CD4-positive, alpha-beta T cell treated with Interleukin-15 for 1 hour (primary cell): ENCODE measurements around the gene GLIS2.

Experiments
- DNase-seq: peaks from one replicate; pipeline ENCODE4 v3.0.0-alpha.2; 2020

Gene GLIS2

DNA sequence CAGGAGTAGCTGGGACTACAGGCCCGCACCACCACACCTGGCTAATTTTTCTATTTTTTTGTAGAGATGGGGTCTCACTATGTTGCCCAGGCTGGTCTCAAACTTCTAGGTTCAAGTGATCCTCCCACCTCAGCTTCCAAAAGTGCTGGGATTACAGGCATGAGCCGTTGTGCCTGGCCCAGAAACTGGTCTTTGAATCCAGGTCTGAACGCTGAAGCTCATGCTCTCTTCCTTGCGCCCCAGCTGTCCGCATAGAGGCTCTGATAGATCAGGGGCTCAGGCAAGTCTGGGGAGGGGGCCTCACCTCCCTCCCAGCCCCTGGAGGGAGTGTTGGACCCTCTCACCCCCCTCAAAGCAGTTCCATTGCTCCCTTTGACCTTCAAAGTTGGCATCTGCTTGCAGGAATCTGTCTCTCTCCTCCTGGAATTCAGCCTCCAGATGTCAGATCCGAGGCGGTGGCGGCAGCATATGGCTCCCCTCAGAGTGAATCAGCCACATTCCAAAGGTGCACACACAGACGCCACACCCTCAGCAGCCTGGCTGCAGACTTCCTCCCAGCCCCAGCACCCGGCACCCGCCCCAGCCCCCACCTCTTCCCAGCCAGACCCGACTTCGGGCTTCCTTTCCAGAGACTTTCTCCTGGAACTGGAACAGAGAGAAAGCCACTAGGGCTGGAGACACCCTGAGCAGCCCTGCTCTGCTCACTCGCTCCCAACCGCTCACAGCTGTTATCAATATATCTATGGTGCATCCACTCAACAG is 16.9 kb upstream of the GLIS2 start:
- DNase-seq: no peak

DNA sequence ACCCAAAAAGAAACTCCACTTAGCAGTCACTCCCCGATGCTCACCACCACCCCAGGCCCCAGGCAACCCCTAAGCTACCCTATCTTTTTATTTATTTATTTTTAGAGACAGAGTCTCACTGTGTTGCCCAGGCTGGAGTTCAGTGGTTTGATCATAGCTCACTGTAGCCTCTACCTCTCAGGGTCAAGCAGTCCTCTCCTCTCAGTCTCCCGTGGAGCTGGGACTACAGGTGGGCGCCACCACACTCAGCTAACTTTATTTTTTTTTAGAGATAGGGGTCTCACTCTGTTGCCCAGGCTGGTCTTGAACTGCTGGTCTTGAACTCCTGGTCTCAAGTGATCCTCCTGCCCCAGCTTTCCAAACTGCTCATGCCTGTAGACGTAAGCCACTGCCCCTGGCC is 14.7 kb upstream of the GLIS2 start:
- no peak for DNase-seq

DNA sequence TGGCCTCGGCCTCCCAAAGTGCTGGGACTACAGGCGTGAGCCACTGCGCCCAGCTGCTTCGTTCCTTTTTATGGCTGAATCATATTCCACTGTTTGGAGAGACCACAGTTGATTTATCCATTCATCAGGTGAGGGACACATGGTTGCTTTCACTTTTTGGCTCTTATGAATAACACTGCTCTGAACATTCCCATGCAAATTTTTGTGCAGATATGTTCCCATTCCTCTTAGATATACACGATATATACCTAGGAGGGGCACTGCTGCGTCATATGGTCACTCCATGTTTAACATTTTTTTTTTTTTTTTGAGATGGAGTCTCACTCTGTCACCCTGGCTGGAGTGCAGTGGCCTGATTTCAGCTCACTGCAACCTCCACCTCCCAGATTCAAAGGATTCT is 13.9 kb upstream of the GLIS2 start:
- no peak for DNase-seq

DNA sequence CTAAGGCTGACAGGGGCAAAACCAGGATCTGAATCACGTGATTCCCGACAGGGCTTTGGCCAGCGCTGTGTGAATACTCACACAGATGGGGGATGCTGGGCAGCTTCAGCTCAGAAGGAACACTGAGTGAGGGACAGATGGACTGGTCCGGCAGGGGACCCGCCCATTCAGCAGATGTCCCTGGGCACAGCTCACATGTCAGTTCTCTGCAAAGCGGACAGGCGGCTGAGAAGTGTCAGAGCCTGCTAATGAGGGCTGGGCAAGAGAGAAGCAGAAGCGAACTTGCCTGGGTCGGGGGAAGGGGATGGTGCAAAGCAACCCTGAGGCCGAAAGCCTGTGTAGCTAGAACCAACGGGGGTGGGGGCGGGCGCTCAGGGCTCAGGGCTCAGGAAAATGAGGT is 11.9 kb upstream of the GLIS2 start:
- DNase-seq: no peak

DNA sequence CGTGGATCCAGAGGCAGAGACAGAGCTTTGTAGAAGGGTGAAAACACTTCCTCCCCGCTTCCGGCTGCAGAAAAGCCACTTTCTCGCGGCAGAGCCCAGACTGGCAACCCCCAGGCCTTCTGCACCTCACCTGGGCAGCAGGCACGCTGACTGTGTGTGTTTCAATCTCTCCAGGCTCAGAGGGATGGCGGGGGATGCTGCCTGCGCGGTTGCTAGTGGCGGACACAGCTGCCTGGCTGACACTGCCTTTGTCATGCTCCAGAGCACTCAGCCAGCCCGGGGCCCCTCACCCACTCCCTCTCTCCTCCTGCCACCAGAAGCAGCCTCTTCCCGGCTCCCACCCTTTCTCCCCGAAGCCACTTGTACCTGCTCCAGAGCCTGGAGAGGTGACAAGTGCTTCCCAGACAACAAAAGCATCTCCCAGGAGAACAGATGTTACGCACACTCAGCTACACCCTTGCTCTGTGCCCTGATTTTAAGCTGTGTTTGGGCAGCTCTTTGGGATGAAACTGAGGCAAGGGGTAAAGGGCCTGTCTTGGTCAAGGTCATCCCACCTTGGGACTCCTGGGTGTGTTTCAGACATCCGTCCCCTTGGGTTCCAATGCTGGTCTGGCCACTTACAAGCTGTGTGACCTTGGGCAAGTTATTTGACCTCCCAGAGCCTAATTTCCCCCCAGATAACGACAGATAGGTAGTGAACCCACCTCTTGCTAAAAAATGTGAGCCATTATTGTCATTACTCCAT is 9.2 kb upstream of the GLIS2 start:
- peak; percentile 61 for DNase-seq

DNA sequence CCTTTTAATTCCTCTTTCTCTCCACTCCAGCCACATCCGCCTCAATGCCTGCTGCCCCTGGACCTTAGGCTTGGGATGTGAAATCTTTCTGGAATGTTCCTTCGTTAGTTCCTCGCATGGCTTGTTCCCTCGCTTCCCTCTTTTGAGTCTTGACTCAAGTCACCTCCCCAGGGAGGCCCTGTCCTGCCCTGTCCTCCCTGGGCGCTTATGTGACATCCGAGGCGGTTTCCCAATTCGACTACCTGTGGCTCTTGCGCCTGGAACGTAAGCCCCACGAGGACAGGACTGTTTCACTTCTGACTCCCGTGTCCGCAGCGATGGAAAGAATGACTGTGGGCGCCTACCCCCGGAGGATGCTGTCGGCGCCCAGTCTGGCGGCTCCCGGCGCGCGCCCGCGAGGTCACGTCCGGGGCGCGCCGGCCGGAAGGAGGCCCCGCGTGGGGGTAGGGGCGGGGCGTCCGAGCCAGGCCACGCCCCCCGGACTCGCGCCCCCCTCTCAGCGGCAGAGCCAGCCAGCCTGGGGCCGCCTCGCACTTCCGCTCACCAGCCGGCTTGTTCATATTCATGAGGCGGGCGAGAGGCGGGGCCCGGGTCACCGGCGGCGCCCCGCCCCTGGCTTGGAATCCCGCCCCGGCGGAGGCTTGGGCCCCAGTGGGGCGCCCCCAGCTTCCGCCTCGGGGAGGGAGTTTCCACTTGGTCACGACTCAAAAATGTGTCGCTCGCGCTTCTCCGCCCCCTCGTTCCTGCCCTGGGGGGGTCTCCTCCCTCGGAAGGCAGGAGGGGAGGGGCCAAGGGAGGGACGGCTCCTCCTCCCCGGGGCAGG is 8.4 kb upstream of the GLIS2 start:
- peak; percentile 98 for DNase-seq

DNA sequence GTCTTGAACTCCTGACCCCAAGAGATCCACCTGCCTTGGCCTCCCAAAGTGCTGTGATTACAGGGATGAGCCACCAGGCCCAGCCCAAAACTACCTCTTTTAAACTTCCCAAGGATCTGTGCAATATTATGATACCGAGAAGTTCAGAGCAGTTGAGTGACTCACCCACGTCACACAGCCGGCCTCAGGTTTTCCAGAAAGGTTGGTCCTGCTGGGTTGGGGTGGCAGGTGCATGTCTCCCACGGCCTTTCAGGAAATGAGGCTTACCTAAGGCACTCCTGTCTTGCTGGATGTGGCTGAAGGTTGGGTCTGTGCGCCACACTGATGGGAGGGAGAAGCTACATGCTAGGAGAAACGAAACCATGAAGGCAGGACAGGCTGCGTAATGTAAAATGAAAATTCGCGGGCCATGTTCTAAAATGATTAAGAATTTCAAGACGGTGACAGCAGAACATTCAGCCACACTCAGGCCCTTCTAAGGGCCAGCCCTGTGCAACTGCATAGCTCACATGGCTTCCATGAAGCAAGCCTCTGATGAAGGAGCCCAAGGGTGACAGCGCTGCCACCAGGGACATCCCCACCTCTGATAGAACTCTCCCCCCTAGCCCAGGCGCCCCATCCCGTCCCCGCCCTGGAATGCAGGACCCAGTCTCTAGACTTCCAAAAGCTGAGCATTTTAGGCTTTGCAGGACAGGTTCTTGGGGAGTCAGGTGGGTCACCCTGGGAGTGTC is 6.6 kb upstream of the GLIS2 start:
- DNase-seq: no peak

DNA sequence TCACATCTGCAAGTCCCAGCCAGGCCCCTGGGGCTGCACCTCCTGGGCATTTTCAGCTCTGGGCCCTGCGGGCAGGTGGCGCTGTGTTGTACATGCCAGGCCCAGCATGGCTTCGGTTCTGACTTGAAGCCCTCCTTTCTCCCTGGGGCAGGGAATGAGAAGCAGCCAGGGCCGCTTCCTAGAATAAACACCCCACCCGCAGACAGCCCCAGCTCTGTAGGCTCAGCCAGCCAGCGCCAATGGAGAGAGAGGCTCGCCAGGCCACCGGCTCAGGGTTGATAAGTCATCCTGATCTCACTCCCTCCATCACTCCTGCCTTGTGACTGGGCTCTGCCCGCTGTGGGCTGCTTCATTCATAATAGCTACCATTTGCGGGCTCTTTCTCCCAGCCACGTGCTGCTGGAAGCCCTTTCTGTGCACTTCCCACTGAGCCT is 6.0 kb upstream of the GLIS2 start:
- peak; percentile 67 for DNase-seq

DNA sequence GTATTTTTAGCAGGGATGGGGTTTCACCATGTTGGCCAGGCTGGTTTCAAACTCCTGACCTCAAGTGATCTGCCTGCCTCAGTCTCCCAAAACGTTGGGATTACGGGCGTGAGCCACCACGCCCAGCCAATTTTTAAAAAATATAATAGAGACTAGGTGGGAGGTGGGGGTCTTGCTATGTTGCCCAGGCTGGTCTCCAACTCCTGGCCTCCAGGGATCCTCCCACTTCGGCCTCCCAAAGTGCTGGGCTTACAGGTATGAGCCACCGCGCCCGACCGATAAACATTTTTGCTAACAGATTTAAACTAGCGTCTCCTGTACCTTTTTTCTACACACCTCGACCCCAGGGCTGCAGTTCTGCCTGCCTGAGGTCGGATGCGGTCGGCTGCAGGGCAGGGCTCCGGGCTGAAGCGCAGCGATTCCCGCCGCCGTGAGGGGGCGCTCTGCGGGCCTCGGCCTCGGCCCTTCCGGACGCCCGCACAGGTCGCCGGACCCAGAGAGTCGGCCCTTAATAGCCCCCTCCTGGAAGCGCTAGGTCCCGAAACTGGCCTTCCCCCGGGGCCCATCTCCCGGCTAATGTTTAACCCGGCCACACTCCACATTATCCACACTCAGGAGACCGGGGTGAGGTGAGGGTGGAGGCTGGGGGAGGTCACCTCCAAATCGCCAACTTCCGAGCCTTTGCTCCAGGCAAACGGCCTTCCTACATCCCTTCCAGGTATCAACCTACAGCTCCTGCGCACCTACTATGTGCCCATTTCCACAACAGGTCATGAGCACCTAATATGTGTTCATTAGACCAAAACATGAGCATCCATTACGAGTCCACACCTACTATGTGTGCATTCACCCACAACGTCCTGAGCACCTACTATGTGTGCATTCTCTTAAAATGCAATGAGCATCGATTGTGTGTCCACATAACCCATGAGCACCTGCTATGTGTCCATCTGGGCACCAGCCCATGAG is 2.0 kb upstream of the GLIS2 start:
- no peak for DNase-seq

DNA sequence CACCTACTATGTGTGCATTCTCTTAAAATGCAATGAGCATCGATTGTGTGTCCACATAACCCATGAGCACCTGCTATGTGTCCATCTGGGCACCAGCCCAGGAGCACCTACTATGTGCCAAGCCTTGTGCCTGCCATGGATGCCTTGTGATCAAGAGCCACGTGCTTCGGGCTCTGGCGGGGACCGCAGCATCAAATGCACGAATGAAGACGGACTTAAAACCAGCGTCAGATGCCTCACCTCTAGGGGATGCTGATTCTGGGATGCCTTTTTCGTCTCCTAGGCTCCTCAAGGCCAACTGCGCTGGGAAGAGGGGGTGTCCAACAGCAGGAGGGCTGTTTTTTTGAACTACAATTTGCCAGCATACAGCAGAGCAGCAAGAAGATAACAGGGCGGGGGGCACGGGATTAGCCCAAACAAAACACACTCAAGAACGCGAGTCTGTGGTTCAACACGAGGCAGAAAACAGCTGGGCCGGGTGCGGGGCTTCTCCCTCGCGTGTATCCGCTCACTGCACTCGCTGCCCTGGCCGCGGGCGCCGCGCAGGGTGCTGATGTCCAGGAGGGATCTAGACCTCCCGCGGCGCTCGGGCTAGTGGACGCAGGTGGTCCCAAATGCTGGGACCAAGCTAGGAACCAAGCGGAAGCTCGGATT is 1.2 kb upstream of the GLIS2 start:
- no peak for DNase-seq

DNA sequence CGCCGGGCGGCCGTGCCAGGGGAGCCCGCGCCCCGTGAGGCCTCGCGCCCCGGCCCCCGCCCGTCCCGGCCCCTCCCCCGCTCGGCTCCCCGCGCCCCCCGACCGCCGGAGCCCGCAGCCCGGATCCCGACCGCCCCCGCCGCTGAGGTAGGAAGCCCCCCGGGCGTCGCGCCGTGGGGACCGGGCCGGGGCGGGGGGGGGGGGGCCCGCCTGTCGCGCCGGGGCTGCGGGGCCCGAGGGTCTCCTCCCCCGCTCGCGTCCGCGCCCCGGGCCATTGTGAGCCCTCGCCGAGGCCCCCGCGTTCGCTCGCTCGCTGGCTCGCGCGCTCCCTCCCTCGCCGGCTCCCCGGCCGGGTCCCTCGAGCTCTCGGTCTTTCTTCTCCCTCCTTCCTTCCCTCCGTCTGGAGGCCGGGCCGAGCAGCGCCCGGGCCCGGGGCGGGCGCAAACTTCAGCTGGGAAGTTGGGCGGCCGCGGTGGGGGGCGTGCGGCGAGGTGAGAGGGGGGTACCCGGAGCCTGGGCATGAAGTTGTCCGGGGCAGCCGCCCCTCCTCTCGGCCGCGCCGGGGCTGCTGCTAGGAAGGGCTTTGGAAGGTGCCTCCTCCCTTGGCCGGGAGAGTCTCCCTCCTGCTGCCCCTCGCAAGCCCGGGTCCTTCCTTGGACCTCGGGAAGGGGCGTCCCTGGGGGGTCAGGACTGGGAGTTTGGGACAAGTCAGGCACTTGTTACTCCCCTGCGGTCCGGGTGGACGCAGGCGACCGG is 419 bp downstream of the GLIS2 start:
- DNase-seq: no peak

DNA sequence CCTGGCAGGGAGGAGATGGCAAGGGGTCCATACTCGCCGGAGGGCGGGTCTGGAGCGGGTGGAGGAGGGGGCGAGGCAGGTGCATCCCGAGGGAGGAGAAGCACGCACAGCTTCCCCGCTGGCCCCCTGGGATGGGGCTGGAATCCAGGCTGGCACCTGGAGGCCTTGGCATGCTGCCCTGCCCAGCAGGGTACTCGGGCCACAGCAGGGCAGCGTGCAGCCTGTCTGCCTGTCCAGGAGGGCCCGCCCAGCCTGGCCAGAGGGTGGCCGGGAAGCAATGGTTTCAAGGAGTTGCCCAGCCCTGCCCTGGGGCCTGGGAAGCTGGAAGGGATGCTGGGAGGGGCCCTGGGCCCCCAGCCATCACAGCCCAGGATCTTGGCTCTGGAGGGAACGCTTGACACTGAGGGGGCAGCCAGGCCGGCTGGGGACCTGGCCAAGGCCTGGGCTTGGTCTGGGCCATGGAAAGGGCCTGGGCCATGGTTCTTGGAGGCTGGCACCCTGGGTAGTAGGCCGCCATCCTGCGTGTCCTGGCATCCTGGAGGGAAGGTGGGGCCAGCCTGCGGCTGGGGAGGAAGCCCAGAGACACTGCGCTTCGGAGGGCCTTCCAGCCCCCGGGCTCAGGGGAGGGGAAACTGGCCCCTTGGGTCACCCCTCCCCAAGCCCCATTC is 1.1 kb downstream of the GLIS2 start:
- DNase-seq: no peak

DNA sequence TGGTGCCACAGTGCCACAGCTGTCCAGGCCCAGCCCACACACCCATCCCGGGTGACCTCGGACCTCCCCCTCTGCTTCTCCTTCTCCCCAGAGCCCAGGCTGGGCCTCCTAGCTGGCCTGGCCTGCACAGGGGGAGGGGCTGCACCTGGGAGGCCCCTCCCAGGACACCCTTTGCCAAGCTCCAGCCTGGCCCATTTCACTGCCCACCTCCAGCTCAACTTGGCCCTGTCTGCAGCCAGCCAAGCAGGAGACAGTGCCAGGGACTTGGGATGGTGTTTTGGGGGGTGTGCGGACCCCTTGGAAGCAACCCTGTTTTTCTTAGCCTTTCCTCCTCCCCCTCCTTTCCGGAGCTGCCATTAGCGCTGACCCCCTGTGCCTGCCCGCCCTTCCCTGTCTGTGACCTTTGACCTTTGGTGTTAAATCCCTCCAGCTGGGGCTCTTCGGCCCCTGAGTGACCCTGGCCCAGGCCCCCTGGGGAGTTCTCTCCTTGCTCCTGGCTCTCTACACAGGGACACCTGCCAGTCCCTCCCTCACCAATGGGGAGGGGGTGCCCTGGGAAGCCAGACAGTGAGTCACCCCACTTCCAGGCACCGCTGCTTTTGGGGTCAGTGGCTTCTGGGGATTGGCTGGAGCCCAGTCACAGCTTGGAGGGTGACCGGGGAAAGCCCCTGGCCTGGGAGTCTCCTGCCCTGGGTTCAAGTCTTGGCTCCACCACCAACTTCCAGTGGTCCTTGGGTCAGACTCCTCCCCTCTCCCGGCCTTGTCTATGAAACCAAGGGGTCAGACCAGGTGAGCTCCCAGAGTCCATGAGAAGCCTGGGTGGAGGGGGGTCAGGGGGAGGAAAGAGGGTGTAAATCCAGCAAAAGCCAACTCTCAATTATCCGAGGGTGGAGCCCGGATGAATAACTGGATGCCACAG is 1.9 kb downstream of the GLIS2 start:
- no peak for DNase-seq

DNA sequence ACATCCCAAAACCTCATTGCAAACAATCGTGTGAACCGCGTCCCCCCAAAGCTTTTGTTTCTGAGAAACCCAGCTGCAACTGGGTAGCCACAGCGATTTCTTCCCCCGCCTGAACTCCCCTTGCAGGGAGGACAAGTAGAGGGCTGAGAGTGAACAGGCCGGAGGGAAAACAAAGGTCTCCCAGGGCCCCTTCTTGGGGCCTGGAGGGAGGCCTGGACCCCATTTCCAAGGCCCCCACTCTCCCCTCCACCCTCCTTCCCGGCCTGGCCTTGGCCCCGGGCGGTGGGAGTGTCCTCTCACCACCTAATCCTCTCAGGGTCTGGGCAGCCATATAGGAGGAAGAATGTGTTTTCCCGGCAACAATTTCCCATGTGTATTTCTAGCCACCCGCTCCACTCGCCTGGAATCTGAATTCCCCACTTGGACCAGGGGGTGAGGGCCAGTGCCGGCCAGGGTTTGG is 2.6 kb downstream of the GLIS2 start:
- no peak for DNase-seq

DNA sequence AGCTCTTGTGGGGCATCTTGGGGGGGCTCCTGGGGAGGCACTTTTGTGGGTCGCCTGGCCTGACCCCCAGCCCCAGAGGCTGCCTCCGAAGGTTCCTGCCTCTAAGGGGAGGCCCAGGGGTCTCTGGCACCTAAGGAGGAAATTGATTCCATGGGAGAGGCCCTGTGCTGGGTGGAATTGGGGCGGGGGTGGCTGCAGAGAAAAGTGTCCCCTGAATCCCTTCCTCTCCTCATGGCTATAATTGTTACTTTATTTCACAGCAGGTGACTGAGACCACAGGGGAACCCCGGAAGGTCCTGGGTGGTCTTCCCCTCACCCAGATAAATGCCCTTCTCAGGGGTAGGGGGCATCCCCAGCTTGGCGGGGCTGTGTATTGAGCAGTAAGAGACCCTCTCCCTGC is 3.1 kb downstream of the GLIS2 start:
- DNase-seq: no peak

DNA sequence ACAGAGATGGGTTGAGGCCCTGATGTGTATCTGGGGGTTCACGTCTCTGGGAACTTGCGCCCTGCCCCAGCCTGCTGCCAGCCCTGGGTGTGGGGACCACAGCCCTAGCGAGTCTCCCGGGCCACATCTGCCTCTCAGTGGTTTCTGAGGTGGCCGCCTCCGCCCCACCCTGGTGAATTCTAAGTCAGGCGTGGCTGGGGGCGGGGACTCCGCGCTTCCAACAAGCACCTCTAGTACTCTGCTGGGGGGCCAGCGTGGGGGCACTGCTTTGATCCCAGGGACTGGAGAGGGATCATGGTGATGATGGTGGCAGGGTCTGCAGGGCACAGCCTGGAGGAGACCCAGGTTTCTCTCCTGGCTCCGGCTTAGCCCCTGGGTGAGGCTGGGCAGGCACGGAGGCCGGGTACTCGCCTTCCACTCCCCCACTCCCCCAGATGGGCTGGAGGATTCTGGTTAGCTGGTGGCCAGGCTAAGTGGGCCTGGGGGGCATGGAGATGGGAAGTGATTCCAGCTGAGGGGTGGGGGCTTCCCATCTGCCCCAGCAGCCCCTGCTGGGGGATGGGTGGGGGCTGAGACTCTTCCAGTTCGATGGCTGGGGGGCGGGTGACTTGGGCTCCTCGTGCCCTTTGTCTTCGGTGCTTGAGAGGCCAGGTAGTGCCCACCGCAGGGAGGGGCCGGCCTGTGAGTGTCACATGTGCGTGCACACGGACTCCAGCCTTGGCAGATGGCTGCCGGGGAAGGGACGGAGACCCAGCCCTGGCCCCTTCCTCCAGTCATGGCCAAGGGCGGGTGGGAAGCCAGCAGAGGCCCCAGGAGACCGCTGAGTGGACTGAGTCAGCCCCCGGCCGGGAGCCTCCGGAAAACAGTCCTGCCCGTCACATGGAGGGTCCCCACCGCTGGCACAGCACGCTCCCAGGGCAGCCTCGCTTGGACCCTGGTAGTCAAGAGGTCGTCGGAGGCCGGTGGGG is 3.9 kb downstream of the GLIS2 start:
- DNase-seq: peak; percentile 52

DNA sequence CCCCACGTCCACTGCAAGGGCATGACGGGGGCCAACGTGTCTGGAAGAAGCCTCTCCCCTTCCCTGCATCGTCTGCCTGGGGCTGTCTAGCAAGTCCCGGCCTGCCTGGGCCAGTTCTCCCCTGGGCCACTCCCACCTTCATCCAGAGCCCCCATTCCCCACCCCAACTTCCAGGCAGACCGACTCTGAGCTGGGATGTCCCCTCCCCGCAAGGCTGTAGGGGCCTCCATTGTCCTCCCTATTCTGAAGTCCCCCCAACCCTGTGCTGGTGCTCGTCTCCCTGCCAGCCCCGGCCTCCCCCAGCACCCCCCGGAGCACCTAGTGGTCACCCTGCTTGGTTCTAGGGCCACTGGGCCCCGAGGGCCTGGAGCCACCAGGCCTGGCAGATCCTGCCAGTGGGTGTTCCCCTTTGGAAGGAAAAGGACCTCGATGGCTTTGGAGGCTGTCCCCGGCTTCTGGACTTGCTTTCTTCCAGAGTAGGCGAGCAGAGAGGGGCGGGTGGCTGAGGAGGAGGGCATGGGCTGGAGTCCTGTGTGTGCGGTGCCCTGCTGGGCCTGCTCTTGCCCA is 4.8 kb downstream of the GLIS2 start:
- no peak for DNase-seq
